H9 (cell line): ENCODE results near the gene MYO18A. TPM values are rescaled to one million over a fixed set of nuclear protein-coding genes. Genes with fewer than 3 reads are reported as not detected.
A peak's percentile ranks its signal among the peaks of the same experiment; 100 is the strongest.

Source experiments
- DNase-seq: peaks from one replicate; pipeline ENCODE4 v3.0.0-alpha.2; 2017
- H2AFZ ChIP-seq: one replicate; pipeline ENCODE4 v1.6.1; 2013; ENCODE audit warnings: mild to moderate bottlenecking, low read length, control low read depth, moderate library complexity
- H2AK5ac ChIP-seq: 2 replicates; pipeline ENCODE4 v1.6.1; 2013; ENCODE audit warnings: low read length, control low read depth, mixed read lengths; ENCODE audit not compliant: insufficient read length
- H2BK120ac ChIP-seq: one replicate; pipeline ENCODE4 v1.6.1; 2013; ENCODE audit warnings: low read depth, mild to moderate bottlenecking, low read length, control low read depth, inconsistent platforms; ENCODE audit not compliant: poor library complexity, severe bottlenecking
- H2BK12ac ChIP-seq: 2 replicates; pipeline ENCODE4 v1.6.1; 2013; ENCODE audit warnings: low read length, control low read depth, mixed read lengths, low read depth; ENCODE audit not compliant: insufficient read length
- H2BK15ac ChIP-seq: 2 replicates; pipeline ENCODE4 v1.6.1; 2013; ENCODE audit warnings: low read depth, low read length, control low read depth
- H2BK20ac ChIP-seq: one replicate; pipeline ENCODE4 v1.6.1; 2013; ENCODE audit warnings: low read depth, mild to moderate bottlenecking, low read length, control low read depth, inconsistent platforms; ENCODE audit not compliant: poor library complexity, severe bottlenecking
- H2BK5ac ChIP-seq: 2 replicates; pipeline ENCODE4 v1.6.1; 2013; ENCODE audit warnings: low read length, control low read depth, mixed read lengths; ENCODE audit not compliant: insufficient read length
- H3K14ac ChIP-seq: 2 replicates; pipeline ENCODE4 v1.6.1; 2013; ENCODE audit warnings: low read length, control low read depth; ENCODE audit not compliant: insufficient read depth
- H3K18ac ChIP-seq: 2 replicates; pipeline ENCODE4 v1.6.1; 2013; ENCODE audit warnings: low read depth, mild to moderate bottlenecking, mixed read lengths, low read length, control low read depth; ENCODE audit not compliant: insufficient read length
- H3K23ac ChIP-seq: 2 replicates; pipeline ENCODE4 v1.6.1; 2013; ENCODE audit warnings: low read length, control low read depth, mixed read lengths, low read depth; ENCODE audit not compliant: insufficient read length
- H3K23me2 ChIP-seq: 2 replicates; pipeline ENCODE4 v1.6.1; 2013; ENCODE audit warnings: low read depth, mild to moderate bottlenecking, mixed read lengths, low read length, control low read depth; ENCODE audit not compliant: insufficient read length, poor library complexity, severe bottlenecking
- H3K27ac ChIP-seq: 2 replicates; pipeline ENCODE4 v1.5.1; 2013; ENCODE audit warnings: low read length, control low read depth, mixed read lengths, low read depth; ENCODE audit not compliant: insufficient read length
- H3K27me3 ChIP-seq: 2 replicates; pipeline ENCODE4 v1.6.1; 2013; ENCODE audit warnings: low read length, control low read depth, inconsistent platforms; ENCODE audit not compliant: insufficient read depth
- H3K4ac ChIP-seq: 2 replicates; pipeline ENCODE4 v1.6.1; 2013; ENCODE audit warnings: low read depth, mild to moderate bottlenecking, control low read depth, inconsistent platforms, low read length, moderate library complexity
- H3K4me1 ChIP-seq: 2 replicates; pipeline ENCODE4 v1.6.1; 2013; ENCODE audit warnings: low read length, control low read depth, inconsistent platforms; ENCODE audit not compliant: insufficient read depth
- H3K4me2 ChIP-seq: 2 replicates; pipeline ENCODE4 v1.6.1; 2013; ENCODE audit warnings: low read length, control low read depth, mixed read lengths; ENCODE audit not compliant: insufficient read length, insufficient read depth
- H3K56ac ChIP-seq: 2 replicates; pipeline ENCODE4 v1.6.1; 2013; ENCODE audit warnings: low read depth, mild to moderate bottlenecking, mixed read lengths, low read length, control low read depth; ENCODE audit not compliant: insufficient read length
- H3K79me1 ChIP-seq: 2 replicates; pipeline ENCODE4 v1.6.1; 2013; ENCODE audit warnings: low read depth, mild to moderate bottlenecking, moderate library complexity, low read length, control low read depth, inconsistent platforms; ENCODE audit not compliant: insufficient read depth, poor library complexity, severe bottlenecking
- H3K79me2 ChIP-seq: 2 replicates; pipeline ENCODE4 v1.6.1; 2013; ENCODE audit warnings: low read length, control low read depth, inconsistent platforms; ENCODE audit not compliant: insufficient read depth
- H3K9ac ChIP-seq: 2 replicates; pipeline ENCODE4 v1.6.1; 2013; ENCODE audit warnings: low read length, control low read depth, mixed read lengths; ENCODE audit not compliant: insufficient read length; ENCODE audit errors: extremely low read depth
- H3K9me3 ChIP-seq: one replicate; pipeline ENCODE4 v1.6.1; 2013; ENCODE audit warnings: low read depth, low read length, inconsistent platforms; ENCODE audit not compliant: control insufficient read depth
- H3T11ph ChIP-seq: one replicate; pipeline ENCODE4 v1.6.1; 2013; ENCODE audit warnings: mild to moderate bottlenecking, low read length, control low read depth, inconsistent platforms
- H4K20me1 ChIP-seq: one replicate; pipeline ENCODE4 v1.6.1; 2013; ENCODE audit not compliant: control insufficient read depth, insufficient read length, insufficient read depth
- H4K5ac ChIP-seq: 2 replicates; pipeline ENCODE4 v1.6.1; 2013; ENCODE audit warnings: low read depth, mild to moderate bottlenecking, mixed read lengths, low read length, control low read depth; ENCODE audit not compliant: insufficient read length
- H4K8ac ChIP-seq: replicated peaks from 2 replicates; pipeline ENCODE4 v1.6.1; 2013; ENCODE audit warnings: low read length, control low read depth, mixed read lengths, low read depth; ENCODE audit not compliant: insufficient read length
- H4K91ac ChIP-seq: 2 replicates; pipeline ENCODE4 v1.6.1; 2013; ENCODE audit warnings: low read depth, mild to moderate bottlenecking, moderate library complexity, mixed read lengths, low read length, control low read depth; ENCODE audit not compliant: insufficient read length
- H3K27ac Mint-ChIP-seq, 3 experiments: 2 replicates in 2 of 3; 3 replicates in 1 of 3; pipeline ENCODE4 v1.8.0; 2020 to 2021; ENCODE audit warnings: mixed read lengths in 3 of 3, mild to moderate bottlenecking in 1 of 3, moderate library complexity in 1 of 3
- H3K27me3 Mint-ChIP-seq: 2 replicates; pipeline ENCODE4 v1.8.0; 2021; ENCODE audit warnings: low read depth, mild to moderate bottlenecking, moderate library complexity, mixed read lengths
- H3K36me3 Mint-ChIP-seq, 3 experiments: 2 replicates in 2 of 3; 3 replicates in 1 of 3; pipeline ENCODE4 v1.8.0; 2020 to 2021; ENCODE audit warnings: low read depth in 3 of 3, mixed read lengths in 3 of 3; ENCODE audit not compliant: insufficient read depth in 1 of 3
- H3K4me1 Mint-ChIP-seq, 2 experiments: 2 replicates each; pipeline ENCODE4 v1.8.0; 2020; ENCODE audit warnings: mixed read lengths in 2 of 2
- H3K4me3 Mint-ChIP-seq, 2 experiments: 2 replicates in 1 of 2; 3 replicates in 1 of 2; pipeline ENCODE4 v1.8.0; 2020 to 2021; ENCODE audit warnings: mild to moderate bottlenecking in 2 of 2, mixed read lengths in 2 of 2, moderate library complexity in 1 of 2
- H3K9me3 Mint-ChIP-seq, 2 experiments: 2 replicates in 1 of 2; 3 replicates in 1 of 2; pipeline ENCODE4 v1.8.0; 2020; ENCODE audit warnings: mild to moderate bottlenecking in 2 of 2, mixed read lengths in 2 of 2, moderate library complexity in 1 of 2
- WGBS: extraction: QIAGEN DNeasy Blood & Tissue Kit; methylation state at CpG from one replicate; pipeline ENCODE4 v1.1.7; 2013; ENCODE audit warnings: missing lambda C conversion rate, low lambda C conversion rate, mixed read lengths; ENCODE audit not compliant: insufficient read length; ENCODE audit errors: extremely low coverage; 5-methylcytosine and 5-hydroxymethylcytosine counted together
- total RNA-seq: library from RNA; stranded (reverse); gene quantifications from 2 replicates; pipeline ENCODE4 v1.2.1, GENCODE V29; 2021
- TF ChIP-seq, protein P1 (sequence below): fragments of 200-600 bp; sonication (generic); conservative IDR thresholded peaks from 3 replicates; pipeline ENCODE4 v1.8.0; 2021; ENCODE audit warnings: antibody characterized with exemption, mild to moderate bottlenecking

The MYO18A gene
- total RNA-seq, 1 experiment from 2014 or later = 21.6 TPM

- Histone ChIP-seq H3K23me2 (no peaks in the 10 kb centered on the region), H2BK15ac (no peak overlapping the region), H3K4me1 (peaks cover 13% of the 10 kb centered on the region; the same call in 1 of the 2 replicates), H3K9ac (no peak overlapping the region), H3K27me3 (no peaks in the 10 kb centered on the region), H2AK5ac (no peak overlapping the region), H3K4me2 (no peak overlapping the region), H3K23ac (no peak overlapping the region), H3K27ac (no peak overlapping the region), H2BK12ac (no peak overlapping the region), H4K91ac (no peak overlapping the region), H3T11ph (no peak overlapping the region), H3K14ac (no peak overlapping the region), H2BK5ac (no peak overlapping the region), H3K79me1 (no peaks in the 10 kb centered on the region), H2BK20ac (no peak overlapping the region), H4K8ac (no peak overlapping the region), H4K5ac (no peak overlapping the region), H2BK120ac (no peak overlapping the region), H3K18ac (no peak overlapping the region), H3K56ac (no peak overlapping the region), H3K4ac (no peak overlapping the region), H3K9me3 (no peaks in the 10 kb centered on the region), H3K79me2 (no peaks in the 10 kb centered on the region; the same call in 1 of the 2 replicates), H4K20me1 (no peaks in the 10 kb centered on the region), H2AFZ (no peak overlapping the region)
- Mint-ChIP-seq H3K4me3 (no peak overlapping the region; a peak in 1 of 5 replicates), H3K27ac (peak overlapping the region in 1 of 3 experiments; percentile 1; a peak in 3 of 7 replicates), H3K9me3 (no peaks in the 10 kb centered on the region), H3K27me3 (no peaks in the 10 kb centered on the region), H3K4me1 (peaks cover 38 to 47% of the 10 kb centered on the region in 2 experiments), H3K36me3 (peaks cover 9 to 23% (median 19%) of the 10 kb centered on the region in 3 experiments; a peak in 6 of 7 replicates)
- no CpG with 5 or more reads among the region's 10 CpGs for whole genome bisulfite sequencing
- TF ChIP-seq, protein P1, sequence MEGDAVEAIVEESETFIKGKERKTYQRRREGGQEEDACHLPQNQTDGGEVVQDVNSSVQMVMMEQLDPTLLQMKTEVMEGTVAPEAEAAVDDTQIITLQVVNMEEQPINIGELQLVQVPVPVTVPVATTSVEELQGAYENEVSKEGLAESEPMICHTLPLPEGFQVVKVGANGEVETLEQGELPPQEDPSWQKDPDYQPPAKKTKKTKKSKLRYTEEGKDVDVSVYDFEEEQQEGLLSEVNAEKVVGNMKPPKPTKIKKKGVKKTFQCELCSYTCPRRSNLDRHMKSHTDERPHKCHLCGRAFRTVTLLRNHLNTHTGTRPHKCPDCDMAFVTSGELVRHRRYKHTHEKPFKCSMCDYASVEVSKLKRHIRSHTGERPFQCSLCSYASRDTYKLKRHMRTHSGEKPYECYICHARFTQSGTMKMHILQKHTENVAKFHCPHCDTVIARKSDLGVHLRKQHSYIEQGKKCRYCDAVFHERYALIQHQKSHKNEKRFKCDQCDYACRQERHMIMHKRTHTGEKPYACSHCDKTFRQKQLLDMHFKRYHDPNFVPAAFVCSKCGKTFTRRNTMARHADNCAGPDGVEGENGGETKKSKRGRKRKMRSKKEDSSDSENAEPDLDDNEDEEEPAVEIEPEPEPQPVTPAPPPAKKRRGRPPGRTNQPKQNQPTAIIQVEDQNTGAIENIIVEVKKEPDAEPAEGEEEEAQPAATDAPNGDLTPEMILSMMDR = no peak
- DNase-seq = no peak
These were observed 131.5 kb downstream of the MYO18A start for GRCh38 chr17:29048440-29049368.
